ENCODE data around the gene TTLL5. TPM values are rescaled to one million over a fixed set of nuclear protein-coding genes. Genes with fewer than 3 reads are reported as not detected.

TTLL5 gene
- total and polyA plus RNA-seq, 9 of the 15 experiments (the other 6 are each of a cell fraction or from before 2014, with no cell fraction given): 4.1 to 18.9 (median 12.6) TPM

DNA sequence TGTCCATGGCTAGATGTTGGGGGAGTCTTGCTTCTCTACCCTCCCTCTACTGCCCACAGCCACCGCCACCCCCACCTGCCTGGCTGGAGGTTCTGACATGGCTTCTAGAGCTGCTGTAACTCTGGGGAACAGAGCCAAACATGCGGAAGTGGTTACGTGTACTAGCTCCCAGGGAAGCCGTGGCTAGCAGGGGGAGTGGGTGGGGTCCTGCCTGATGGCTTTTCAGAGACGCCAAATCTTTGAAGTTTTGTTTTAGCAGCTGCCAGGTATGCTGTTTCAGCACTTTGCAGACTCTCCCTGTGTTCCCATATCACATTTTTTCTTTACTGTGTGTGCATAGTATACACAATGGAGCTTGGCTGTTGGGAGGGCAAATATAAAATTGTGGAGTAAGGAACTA lies 170.4 kb downstream of the TTLL5 start (continued):
- TF ChIP-seq ZBTB40 (IDR thresholded peaks at IDR 0.05) (no peak), ZBTB40 (CRISPR knock-in tag; IDR thresholded peaks at IDR 0.05) (no peak), RFX1 (IDR thresholded peaks at IDR 0.05) (peak; percentile 50), HMBOX1 (IDR thresholded peaks at IDR 0.05) (peak; percentile 72), GABPA (tag; conservative IDR thresholded peaks at IDR 0.05; ENCODE audit: low read depth) (peak; percentile 28; the same call in 1 of the 2 replicates), ZBTB7A (IDR thresholded peaks at IDR 0.05; ENCODE audit: borderline replicate concordance, control insufficient read depth, low read depth, low read length) (peak; percentile 69; the same call in 1 of the 2 replicates), ZNF12 (CRISPR knock-in tag; IDR thresholded peaks at IDR 0.05) (peak; percentile 92), EGR1 (conservative IDR thresholded peaks at IDR 0.05) (peak; percentile 53), RBFOX2 (IDR thresholded peaks at IDR 0.05; ENCODE audit: low read depth, low read length) (peak; percentile 58), TEAD1 (CRISPR knock-in tag; IDR thresholded peaks at IDR 0.05) (0 out of 4 replicates have a peak, but pooled peaks of 1 of the 2 experiments have one; percentile 24), CREB3L1 (IDR thresholded peaks at IDR 0.05; ENCODE audit: borderline replicate concordance, low read depth) (peak; percentile 81; the same call in 1 of the 2 replicates), NEUROD1 (IDR thresholded peaks at IDR 0.05; ENCODE audit: borderline replicate concordance, low read depth, low read length, partially characterized antibody) (peak; percentile 29), DPF2 (IDR thresholded peaks at IDR 0.05) (0 out of 2 replicates have a peak, but pooled peaks have one; percentile 8), JUND (IDR thresholded peaks at IDR 0.05; ENCODE audit: borderline replicate concordance, low read depth, low read length) (0 out of 2 replicates have a peak, but pooled peaks have one; percentile 24), JUND (tag; IDR thresholded peaks at IDR 0.05; ENCODE audit: borderline replicate concordance, low read depth, low read length) (no peak)
